Heart left ventricle (tissue), 16 donors: ENCODE results near the gene TLE4. TPM values are rescaled to one million over a fixed set of nuclear protein-coding genes. Genes with fewer than 3 reads are reported as not detected.

Experiments
- ATAC-seq, 4 donors: fragments of 200-7000 bp; cut with Tn5 transposase; one replicate each; pipeline ENCODE4 v1.9.1; 2020 to 2022; ENCODE audit warnings: moderate library complexity in 4 of 4, mild to moderate bottlenecking in 3 of 4, moderate number of reproducible peaks in 1 of 4
- DNase-seq, 5 donors: peaks; one replicate each; pipeline ENCODE4 v3.0.0-alpha.2; 2020
- H3K27ac ChIP-seq, 12 donors: fragments of 200-600 bp; sonication (generic) in 4 of 12; one replicate each; pipeline versions ENCODE4 v1.5.0 to v1.8.0; 2016 to 2022; ENCODE audit warnings: mild to moderate bottlenecking in 2 of 12
- H3K27me3 ChIP-seq, 9 donors: fragments of 200-600 bp; sonication (generic) in 2 of 9; one replicate each; pipeline versions ENCODE4 v1.5.1 to v1.8.0; 2016 to 2022; ENCODE audit warnings: mild to moderate bottlenecking in 3 of 9
- H3K36me3 ChIP-seq, 9 donors: fragments of 200-600 bp; sonication (generic) in 2 of 9; one replicate each; pipeline versions ENCODE4 v1.5.0 to v1.8.0; 2018 to 2022; ENCODE audit warnings: mild to moderate bottlenecking in 2 of 9
- H3K4me1 ChIP-seq, 12 donors: fragments of 200-600 bp; sonication (generic) in 4 of 12; one replicate each; pipeline versions ENCODE4 v1.5.0 to v1.8.0; 2016 to 2022; ENCODE audit warnings: mild to moderate bottlenecking in 3 of 12
- H3K4me3 ChIP-seq, 12 donors: fragments of 200-600 bp; sonication (generic) in 4 of 12; one replicate each; pipeline versions ENCODE4 v1.5.0 to v1.8.0; 2017 to 2022; ENCODE audit warnings: mild to moderate bottlenecking in 9 of 12, moderate library complexity in 4 of 12
- H3K9me3 ChIP-seq, 12 donors: fragments of 200-600 bp; sonication (generic) in 4 of 12; one replicate each; pipeline versions ENCODE4 v1.5.0 to v1.8.0; 2016 to 2022; ENCODE audit warnings: mild to moderate bottlenecking in 1 of 12
- CTCF ChIP-seq, 12 donors: fragments of 200-600 bp; sonication (generic) in 4 of 12; IDR thresholded peaks; one replicate each; pipeline versions ENCODE4 v1.5.0 to v1.8.0; 2018 to 2022; ENCODE audit warnings: antibody characterized with exemption in 12 of 12, mild to moderate bottlenecking in 5 of 12
- POLR2A ChIP-seq, 2 donors: fragments of 450-650 bp; IDR thresholded peaks; one replicate each; pipeline ENCODE4 v1.6.1; 2017; ENCODE audit warnings: antibody characterized with exemption in 2 of 2, mild to moderate bottlenecking in 2 of 2, moderate library complexity in 2 of 2
- WGBS, 4 donors: extraction: QIAGEN DNeasy Blood & Tissue Kit in 2 of 4; methylation state at CpG; one replicate each; pipeline versions ENCODE4 v1.1.5 to v1.1.7; 2013 to 2018; 5-methylcytosine and 5-hydroxymethylcytosine counted together
- intact Hi-C, 10 donors: fragments of 100-400 bp; cut with DNase I; formaldehyde crosslinking; loops; one replicate each; pipeline versions ENCODE4 v1.11.1 to v1.14.2; 2022
- polyA plus RNA-seq, 2 donors: library from polyadenylated mRNA; stranded (reverse); fragments of 200-250 nt; gene quantifications; one replicate each; pipeline ENCODE4 v1.2.3, GENCODE V29; 2013
- total RNA-seq, 9 donors: library from RNA; depleted of rRNA in 2 of 9; stranded (reverse); fragments of >200 nt in 2 of 9; fragmentation: NEBNext Ultra II Directional in 3 of 9; extraction: Animal tissue kit (Norgen Biotek cat#: 25700) in 3 of 9; gene quantifications; one replicate each; pipeline versions ENCODE4 v1.1.0 to v1.2.4, GENCODE V29; 2016 to 2023
- donor health status: ischemic (EF 13 %, LVEDD 7.1; RV severe dilation, severe dysfunction).
- donor health status: healthy with polysubstance abuse.
- donor health status: DM: no; HTN: yes; CAD: no.
- donor health status: DM: no; HTN: no; CAD: no.
- donor health status: ischemic (EF 25% LVEDD 6.9; RV normal size, moderate dysfunction).
- donor health status: ischemic (EF 25% LVEDD 5.7; RV mildly dilated, moderate dysfunction).
- donor health status: healthy.
- donor health status: DM: yes; HTN: yes; CAD: no.
- donor health status: ischemic (EF 35%, LVEDD 5.7; RV mildly dilated, moderate dysfunction).
- donor health status: nonischemic (EF 11% LVEDD 7.7; RV severe dilation, severe dysfunction).
- donor health status: DM: yes; HTN: yes; CAD: no.
- donor health status: PGD.
- donor health status: ischemic (EF 29% LVEDD 5.4; RV normal size, mild dysfunction).
- donor health status: nonischemic (EF 23%, LVEDD 6.1; RV moderate dilation, normal function).

The TLE4 gene
- total and polyA plus RNA-seq, 11 donors = 3.7 to 23.9 (median 13.8) TPM

- no peaks in the 10 kb centered on the region for H3K9me3 ChIP-seq
- TF ChIP-seq CTCF (IDR thresholded peaks at IDR 0.05) (no peak), POLR2A (IDR thresholded peaks at IDR 0.05) (no peak)
- intact Hi-C loops = no loop called here
- H3K4me1 ChIP-seq = peaks cover 0 to 7% (median 0%) of the 10 kb centered on the region in 12 donors
- peak; percentile 56 to 87 (median 66) for ATAC-seq
- H3K27me3 ChIP-seq = peaks cover 0 to 3% (median 0%) of the 10 kb centered on the region in 9 donors
- H3K36me3 ChIP-seq = no peaks in the 10 kb centered on the region
- H3K4me3 ChIP-seq = no peak overlapping the region
- 19 to 25% (median 24%) methylated on average over 3 of the region's 3 CpGs for WGBS, 4 donors
- peak in 3 of 5 donors; percentile 13 to 42 (median 30) for DNase-seq
- no peak overlapping the region for H3K27ac ChIP-seq
These were observed 192.6 kb downstream of the TLE4 start for GRCh38 chr9:79764374-79764773.

- ATAC-seq (no peak), DNase-seq (no peak)
- no peak overlapping the region for H3K4me3 ChIP-seq
- no peak for TF ChIP-seq POLR2A (IDR thresholded peaks at IDR 0.05)
- no peak for TF ChIP-seq CTCF (IDR thresholded peaks at IDR 0.05)
- H3K27me3 ChIP-seq = peaks cover 0 to 3% (median 0%) of the 10 kb centered on the region in 9 donors
- H3K27ac ChIP-seq = no peak overlapping the region
- 83 to 90% (median 87%) methylated on average over 6 of the region's 6 CpGs for WGBS, 4 donors
- no peaks in the 10 kb centered on the region for H3K36me3 ChIP-seq
- intact Hi-C loops = no loop called here
- H3K4me1 ChIP-seq = peaks cover 0 to 7% (median 0%) of the 10 kb centered on the region in 12 donors
- H3K9me3 ChIP-seq = no peaks in the 10 kb centered on the region
These were observed 193.7 kb downstream of the TLE4 start for GRCh38 chr9:79765466-79765865.

DNA sequence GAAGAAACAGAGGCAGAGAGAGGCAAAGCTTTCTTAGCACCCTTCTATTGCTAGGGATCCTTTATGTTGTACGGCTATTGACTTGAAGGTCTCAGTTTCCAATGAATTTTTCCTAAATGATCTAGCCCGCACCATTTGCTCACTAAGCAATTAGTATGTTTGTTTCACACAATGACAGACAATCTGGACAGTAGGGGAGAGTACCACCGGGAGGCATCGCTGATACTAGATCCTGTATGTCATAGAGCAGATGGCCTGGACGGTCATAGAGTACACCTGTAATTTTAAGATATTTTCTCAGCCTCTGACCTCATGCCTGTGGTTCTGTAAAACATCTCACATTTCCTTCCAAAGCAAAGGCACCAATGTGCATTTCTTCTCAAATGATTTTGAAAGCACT lies 194.3 kb downstream of the TLE4 start:
- H3K27me3 ChIP-seq = peaks cover 0 to 3% (median 0%) of the 10 kb centered on the region in 9 donors
- H3K9me3 ChIP-seq = no peaks in the 10 kb centered on the region
- H3K4me1 ChIP-seq = peaks cover 0 to 7% (median 0%) of the 10 kb centered on the region in 12 donors
- 83 to 95% (median 92%) methylated on average over 5 of the region's 5 CpGs for WGBS, 4 donors
- H3K36me3 ChIP-seq = no peaks in the 10 kb centered on the region
- TF ChIP-seq POLR2A (IDR thresholded peaks at IDR 0.05) (no peak), CTCF (IDR thresholded peaks at IDR 0.05) (no peak)
- ATAC-seq = no peak
- H3K27ac ChIP-seq = no peak overlapping the region
- DNase-seq = no peak
- no peak overlapping the region for H3K4me3 ChIP-seq
- intact Hi-C loops = no loop called here

DNA sequence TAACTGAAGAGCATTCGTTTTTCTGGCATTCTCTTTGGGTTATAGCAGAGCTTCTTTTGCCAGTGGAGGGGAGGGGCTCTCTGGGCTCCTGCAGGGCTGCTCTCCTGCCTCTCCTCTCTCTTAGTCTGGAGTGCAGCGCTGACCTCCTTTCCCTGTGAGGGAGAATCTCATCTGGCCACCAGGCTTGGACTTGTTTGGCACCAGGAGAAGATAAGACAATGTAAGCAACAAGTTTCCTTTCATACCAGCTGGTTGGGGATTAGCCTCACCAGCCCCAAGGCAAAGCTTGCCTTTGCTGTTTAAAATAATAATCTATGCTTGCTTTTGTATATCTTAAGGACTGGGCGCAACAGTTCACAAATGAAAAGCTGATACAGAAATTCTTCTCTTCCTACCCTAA lies 196.4 kb downstream of the TLE4 start:
- WGBS, 4 donors = 41 to 59% (median 53%) methylated on average over 3 of the region's 3 CpGs
- no peaks in the 10 kb centered on the region for H3K36me3 ChIP-seq
- TF ChIP-seq POLR2A (IDR thresholded peaks at IDR 0.05) (no peak), CTCF (IDR thresholded peaks at IDR 0.05) (no peak)
- DNase-seq (no peak), ATAC-seq (no peak)
- H3K4me3 ChIP-seq = no peak overlapping the region
- intact Hi-C loops = no loop called here
- H3K4me1 ChIP-seq = peaks cover 0 to 7% (median 0%) of the 10 kb centered on the region in 12 donors
- H3K27me3 ChIP-seq = peaks cover 0 to 3% (median 0%) of the 10 kb centered on the region in 9 donors
- no peak overlapping the region for H3K27ac ChIP-seq
- no peaks in the 10 kb centered on the region for H3K9me3 ChIP-seq
